LoVo (cell line): ENCODE measurements around the gene IQCH.
A peak's percentile ranks its signal among the peaks of the same experiment; 100 is the strongest.

Experiments used
- DNase-seq: peaks from one replicate; pipeline ENCODE4 v3.0.0-alpha.2; 2016; ENCODE audit warnings: low spot score

IQCH gene

DNA sequence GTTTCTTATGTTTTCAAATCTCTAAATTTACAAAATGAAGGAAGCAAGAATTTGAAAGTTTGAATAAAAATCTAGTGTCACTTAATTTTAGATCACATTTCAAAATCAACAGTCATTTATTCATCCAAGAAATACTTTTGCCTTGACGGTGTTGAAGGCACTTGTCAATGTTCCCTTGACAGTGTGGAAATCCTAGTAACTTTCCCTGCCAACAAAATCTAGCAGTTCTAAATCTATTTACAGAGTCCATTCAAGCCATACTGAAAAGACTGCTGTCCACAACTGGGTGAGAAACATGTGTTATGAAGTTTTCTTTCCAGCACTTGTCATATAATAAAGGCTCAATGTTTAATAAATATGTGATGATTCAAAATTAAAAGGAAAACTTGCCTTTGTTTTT, 279.3 kb downstream of the IQCH start:
- no peak for DNase-seq

DNA sequence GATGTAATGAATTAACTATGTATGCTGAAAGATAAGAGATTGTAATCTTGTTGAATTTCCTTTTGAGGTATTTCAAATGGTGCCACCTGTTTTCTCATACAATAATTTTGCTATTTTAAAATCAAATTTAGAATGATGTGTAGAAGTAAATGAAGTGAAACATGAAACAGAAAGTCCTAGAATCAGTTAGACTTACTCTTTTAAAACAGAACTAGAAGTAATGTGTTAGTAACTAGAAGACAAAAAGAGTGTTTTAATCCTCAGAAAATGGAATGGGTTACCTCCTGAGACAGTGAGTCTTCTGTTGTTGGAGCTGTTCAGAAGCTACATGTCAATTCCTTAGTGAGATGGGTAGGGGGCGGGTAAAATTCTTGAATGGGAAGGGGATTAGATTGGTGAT, 279.8 kb downstream of the IQCH start:
- no peak for DNase-seq

DNA sequence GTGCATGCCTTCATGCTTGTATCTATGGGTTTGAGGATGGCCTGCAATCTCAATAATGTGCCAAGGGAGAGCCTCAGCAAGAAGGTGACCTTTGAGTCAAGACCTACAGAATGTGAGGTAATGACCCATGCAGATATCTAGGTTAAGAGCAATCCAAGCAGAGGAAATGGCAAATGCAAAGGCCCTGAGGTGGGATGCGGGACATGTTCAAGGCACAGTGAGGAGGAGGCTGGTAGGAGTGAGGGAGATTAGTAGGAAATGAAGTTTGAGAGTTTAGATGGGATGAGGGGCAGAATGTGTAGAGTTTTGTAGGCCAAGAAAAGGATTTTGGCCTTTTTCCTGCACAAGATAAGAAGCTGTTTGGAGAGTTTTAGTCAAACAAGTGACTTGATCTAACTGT, 283.2 kb downstream of the IQCH start:
- DNase-seq: no peak

DNA sequence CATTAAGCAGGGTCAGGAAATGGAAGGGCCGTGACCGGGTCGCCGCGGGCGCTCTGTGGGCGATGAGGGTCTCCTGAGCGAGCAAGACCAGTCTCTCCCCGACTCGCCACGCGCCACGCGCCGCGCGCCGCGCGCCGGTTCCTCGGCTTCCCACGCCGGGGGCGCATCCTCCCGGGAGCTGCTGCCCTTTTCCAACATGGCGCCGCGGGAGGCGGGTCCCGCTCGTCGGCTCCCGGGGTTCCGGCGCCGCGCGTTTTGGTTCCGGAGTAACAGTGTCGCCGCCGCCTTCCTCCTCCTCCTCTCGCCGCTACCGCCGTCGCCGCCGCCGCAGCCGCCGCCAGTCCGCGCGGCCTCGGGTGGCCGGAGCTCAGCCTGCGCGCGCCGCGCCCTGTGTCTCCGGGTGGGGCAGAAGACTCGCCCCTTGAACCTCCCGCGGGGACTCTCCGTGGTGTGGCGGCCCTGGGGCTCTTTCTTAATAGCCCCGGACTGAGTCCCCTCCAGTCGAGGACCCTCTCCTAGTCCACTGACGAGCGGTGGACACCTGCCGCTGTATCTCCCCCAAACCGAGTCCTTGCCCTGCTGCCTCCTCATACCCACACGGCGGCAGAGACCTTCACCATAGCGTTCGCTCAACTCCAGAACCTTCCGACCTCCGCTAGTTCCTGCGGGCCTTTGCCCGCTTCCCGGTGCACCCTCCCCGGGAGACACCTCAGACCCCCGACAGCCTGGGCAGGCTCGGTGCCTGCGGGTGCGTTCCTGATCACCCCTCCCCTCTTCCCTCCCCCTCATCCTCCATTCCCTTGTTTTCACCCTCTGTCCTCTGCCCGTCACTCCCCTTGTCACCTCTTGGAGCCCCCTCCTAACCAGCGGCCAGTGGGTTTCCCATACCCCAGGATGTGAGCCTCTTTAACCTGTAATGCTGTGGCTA, 288.1 kb downstream of the IQCH start, which contains the start of gene MAP2K5:
Gene MAP2K5 (plus strand): TSS at position 284 of the 928 bp plus-strand sequence. CDS start 633 bp downstream, at position 917.
- peak; percentile 84 for DNase-seq

DNA sequence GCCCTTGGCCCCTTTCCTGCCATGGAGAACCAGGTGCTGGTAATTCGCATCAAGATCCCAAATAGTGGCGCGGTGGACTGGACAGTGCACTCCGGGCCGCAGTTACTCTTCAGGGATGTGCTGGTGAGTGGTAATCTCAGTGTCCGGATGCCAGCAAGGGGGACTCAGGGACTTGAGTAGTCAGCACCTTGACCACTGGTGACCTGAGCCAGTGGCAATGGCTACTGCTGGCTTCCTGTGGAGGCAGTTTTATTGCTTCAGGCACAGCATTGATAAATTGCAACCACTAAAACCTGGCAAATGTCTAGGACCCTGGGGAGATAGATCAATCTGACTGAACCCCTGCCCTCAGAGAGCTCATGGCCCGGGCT, 288.7 kb downstream of the IQCH start:
- DNase-seq: no peak

DNA sequence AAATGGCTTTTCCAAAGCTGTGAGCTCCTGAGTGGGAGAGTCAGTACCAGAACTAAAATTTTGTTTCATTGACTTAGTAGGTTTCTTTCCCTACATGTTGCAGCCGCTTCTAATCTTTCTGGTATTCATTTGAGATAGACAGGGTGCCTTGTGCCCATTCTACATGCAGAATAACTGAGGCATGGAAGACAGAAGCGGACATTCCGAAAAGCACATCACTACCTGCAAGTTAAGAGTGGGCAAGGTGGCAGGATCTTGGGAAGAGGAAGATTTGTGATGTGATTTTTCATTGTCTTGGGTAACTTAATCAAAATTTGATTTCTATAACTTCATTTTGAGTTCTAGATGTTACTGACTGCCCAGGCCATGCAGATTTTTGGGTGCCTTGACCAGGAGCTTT, 289.9 kb downstream of the IQCH start:
- no peak for DNase-seq

DNA sequence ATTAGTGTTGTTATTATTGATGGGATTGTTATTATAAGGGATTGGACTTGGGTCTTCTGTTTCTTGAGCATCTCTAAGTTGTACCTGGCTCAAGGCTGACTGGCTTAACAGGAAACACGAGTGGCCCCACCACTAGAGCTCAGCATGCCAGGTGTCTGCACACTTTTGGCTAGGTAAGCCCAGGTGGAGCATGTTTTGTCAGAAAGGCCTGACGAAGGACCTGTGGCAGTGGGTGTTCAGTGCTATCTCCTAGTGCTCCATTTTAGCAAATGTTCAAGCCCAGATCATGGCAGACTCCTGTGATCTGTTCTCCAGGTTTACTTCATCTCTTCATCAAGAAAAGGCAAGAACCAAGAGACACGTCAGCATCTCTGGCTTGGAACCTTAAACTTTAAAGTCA, 291.3 kb downstream of the IQCH start:
- no peak for DNase-seq

DNA sequence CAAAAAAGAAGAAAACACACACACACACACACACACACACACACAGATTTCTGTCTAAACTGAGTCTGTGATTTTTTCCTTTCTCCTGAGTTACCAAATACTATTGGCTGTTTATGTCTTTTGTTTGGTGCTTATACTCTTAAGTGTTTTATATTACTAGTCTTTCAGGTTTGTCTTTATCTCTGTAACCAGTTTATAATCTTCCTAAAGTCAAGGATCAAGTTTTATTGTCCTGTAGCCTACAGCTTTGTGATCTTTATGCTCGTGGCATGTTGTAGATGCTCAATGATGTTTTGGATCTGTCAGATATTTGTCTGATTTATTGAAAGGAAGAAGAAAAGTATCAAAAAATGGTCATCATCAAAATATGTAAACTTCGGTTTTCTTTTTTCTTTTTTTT, 292.5 kb downstream of the IQCH start:
- DNase-seq: no peak

DNA sequence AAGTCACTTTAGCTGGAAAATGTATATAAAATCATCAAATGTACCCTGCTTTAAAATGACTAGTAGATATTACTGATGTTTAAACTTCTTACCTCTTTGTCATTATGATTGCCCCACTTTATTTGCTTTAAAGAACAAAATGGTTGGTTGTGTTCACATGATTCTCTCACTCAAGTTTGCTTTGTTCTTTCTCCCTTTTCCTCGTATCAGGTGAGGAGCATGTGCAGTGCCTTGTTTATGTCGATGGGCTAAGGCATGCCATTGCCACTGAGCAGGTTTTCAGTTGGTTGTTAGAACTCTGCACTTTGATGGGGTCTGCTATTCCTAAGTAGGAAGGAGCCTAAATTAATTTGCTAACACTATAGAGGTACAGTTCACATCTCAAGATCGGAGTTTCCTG, 293.2 kb downstream of the IQCH start:
- DNase-seq: no peak

DNA sequence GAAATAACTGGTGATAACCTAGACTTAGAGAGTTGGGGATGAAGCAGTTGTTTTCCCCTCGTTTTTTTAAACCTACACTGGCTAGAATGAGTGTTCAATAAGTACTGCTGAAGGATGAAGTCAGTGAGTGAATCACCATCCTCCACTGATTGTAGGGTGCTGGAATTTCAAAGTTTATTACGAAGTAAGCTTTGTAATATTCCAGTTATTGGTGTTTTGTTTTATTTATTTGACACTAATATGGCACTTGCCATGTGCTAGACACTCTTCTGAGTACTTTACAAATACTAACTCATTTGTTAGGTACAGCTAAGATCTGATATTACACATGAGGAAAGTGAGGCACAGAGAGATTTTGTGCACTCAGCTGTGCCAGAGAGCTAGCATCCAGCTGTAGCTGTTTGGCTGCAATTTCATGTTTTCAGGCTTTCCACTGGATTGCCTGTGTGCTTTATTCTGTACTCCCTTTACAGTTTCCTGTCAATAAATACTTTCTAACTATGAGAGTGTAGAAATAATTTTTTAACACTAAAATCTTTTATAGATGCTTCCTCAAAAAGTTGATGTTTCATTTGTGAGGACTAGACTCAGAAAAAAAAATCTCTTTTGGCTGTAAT, 293.8 kb downstream of the IQCH start:
- DNase-seq: no peak

DNA sequence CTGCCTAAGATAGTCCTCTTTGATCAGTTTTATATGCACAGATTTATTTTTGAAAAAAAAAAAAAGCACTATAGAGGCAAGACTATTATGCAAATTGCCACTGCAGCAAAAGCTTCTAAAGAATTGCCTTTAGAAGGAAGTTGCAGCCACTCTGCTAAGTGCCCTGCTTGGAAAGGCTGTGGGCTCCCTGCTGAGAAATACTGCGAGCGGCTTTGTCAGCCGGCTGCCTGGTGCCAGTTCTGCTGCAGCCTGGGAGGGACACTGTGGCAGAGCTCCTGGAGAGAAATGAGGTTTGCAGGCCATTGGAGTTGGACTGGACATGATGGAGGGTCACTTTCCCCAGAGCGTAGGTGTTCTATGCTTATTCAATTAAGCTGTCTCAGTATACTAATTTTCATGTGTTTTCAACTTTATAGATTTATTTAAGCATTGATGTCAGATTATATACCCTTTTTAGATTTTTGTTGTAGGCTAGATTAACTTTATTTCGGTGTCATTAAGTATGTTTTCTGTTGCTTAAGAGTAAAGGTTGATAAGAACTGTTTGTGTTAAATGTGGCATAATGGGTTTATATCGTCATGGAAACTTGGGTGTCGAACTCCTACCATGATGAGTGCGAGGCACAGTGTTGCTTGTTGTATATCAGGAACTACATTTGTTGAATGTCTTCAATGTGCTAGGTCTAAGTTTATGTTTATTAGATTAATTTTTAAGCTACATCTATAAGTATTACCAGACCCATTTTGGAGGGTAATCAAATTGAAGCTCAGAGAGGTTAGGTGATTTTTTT, 294.5 kb downstream of the IQCH start:
- DNase-seq: no peak

DNA sequence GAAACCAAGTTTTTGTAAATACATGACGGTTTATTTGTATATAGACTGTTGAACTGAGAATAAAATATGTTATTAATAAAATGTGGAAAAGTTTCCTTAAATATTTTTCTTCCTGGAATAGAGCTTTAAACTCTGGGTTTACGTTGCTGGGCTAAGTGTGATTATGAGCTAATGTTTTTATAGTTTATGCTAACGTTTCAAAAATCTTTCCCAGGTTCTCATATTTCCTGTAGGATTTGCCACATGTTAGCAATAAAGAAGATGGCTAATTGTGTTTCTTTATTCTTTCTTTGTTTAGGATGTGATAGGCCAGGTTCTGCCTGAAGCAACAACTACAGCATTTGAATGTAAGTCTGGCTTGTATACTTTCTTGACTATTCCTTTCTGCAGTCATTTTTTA, 295.1 kb downstream of the IQCH start:
- DNase-seq: no peak

DNA sequence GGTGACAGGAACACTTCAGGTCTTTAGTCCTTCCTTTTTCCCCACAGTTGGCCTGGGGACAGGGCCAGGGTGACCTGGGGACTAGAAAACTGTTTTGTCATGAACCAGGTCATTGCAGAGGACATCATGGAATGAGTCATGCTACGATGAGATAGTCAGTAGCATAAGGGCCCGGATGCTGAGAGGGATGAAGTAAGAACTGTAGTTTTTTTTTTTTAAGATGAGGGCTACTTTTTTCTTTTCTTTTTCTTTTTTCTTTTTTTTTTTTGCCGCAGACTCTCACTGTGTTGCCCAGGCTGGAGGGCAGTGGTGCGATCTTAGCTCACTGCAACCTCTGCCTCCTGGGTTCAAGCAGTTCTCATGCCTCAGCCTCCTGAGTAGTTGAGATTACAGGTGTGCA, 295.9 kb downstream of the IQCH start:
- DNase-seq: no peak

DNA sequence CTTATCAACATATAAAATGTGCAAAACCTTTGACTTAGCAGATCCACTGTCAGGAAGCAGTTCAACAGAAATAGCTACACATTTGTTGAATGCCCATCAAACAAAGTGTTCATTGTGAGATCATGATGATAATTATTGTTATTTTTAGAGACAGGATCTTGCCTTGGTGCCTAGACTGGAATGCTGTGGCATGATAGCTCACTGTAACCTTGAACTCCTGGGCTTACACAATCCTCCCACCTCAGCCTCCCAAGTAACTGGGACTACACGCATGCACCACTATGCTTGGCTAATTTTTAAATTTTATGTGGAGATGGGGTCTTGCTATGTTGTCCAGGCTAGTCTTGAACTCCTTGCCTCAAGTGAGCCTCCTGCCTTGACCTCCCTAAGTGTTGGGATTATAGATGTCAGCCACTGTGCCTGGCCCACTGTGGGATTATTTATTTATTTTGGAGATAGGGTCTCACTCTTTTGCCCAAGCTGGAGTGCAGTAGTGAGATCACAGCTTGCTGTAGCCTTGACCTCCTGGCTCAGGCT, 296.7 kb downstream of the IQCH start:
- no peak for DNase-seq
